ENCODE results near the gene ZNF750. TPM values are rescaled to one million over a fixed set of nuclear protein-coding genes. Genes with fewer than 3 reads are reported as not detected.

Gene ZNF750
- total RNA-seq, 1 experiment from 2014 or later = not detected

DNA sequence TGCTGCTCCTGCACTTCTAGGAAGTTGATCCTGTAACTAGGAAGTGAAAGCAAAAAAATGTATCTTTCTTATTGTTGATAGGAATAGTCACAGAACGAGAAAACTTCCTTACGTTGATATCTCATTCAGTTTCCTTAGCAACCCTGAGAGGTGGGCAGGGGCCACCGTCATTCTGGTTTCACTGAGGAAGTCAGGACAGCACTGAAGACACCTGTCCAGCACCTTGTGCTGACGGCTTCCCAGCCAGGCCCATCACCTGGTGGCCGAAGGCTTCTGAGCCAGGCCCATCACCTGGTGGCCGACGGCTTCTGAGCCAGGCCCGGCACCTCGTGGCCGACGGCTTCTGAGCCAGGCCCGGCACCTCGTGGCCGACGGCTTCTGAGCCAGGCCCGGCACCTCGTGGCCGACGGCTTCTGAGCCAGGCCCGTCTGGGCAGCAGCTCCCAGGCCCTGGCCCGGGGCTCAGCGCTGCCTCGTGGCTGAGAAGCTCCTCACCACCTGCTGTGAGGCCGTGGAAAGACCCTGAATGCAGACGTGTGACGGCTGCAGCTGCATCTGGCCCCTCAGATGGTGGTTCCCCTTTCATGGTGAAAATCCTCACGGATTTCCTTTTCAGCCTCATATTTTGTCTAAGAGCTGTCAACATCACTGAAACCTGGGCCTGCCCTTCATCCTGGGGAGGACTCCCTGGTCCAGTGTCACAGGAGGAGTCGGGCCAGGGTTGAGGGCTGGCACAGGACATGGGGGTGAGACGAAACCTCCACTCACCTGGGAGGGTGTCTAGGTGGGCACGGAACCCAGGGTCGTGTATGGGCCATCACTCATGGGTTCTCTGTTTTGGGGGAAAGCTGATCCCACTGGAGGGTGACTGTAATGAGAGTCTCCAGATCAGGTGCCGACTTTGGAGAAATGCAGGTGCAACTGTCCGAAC, 33.0 kb upstream of the ZNF750 start:
- no peak for DNase-seq (ENCODE audit: low read depth)

DNA sequence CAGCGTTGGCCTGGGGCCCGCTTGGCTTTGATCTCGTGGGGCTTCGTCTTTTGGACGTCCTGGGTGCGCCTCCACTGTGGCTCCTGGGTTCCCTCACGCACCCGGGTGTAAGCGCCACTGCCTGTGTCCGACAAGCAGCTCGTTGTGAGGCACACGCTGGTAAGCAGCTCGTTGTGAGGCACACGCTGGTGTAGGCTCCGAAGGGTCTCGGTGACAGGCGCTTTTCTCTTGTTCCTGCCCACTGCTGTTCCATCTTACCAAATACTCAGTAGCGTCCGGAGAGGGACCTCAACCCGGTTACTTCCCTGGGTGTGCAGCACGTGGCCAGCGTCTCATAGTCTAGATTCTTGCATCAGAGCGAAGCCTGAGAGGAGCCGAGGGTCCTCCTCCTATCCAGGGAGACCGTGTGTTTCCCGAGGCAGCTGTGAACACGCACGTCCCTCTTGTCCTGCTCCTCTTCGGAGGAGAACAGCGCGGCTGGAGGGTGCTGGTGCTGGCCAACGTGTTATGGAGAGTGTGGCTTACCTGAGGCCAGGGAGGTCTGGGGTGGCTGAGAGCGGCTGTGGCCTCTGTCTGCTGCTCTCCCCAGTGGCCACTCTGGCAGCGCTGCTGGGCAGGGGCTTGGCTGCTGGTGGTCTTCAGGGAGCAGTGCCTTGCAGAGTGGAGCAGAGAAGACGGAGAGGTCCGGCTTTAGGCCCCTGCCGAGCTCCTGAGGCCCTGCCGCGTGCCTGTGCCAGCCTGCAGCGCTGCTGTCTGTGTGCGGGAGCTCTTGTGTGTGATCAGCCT, 32.1 kb upstream of the ZNF750 start:
- no peak for DNase-seq (ENCODE audit: low read depth)

DNA sequence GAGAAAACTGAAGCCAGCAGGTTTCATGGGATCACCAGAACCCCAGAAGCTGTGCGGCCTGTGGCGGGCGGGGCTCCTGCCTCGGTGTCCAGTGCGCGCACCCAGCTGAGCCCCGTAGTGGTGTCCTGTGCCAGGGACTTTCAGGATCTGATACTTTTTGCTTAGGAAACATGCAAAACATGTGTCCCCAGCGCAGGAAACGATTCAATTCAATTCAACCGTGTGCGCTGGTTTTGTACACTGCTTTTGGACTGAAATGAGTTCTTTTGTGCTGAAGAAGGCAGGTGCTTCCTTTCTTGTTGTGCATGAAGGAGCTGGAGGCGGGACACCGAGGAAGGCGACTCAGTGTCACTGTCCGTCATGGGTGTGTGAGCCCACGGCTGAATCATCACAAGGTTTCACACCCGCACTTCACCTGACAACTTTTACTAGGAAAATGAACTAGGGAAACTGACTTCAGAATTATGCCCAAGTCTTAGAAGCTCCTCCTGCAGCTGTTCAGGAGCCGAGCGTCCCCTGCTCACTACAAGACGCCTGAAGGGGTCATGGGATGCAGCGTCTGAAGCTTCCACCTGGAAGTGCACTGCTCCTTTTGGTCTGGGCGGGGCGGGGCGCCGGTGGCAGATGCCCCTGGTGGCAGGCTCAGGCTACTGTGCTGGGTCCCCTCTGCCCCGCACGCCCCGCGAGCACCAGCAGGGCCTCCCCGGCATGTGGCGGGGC, 31.4 kb upstream of the ZNF750 start:
- DNase-seq (ENCODE audit: low read depth) = no peak

DNA sequence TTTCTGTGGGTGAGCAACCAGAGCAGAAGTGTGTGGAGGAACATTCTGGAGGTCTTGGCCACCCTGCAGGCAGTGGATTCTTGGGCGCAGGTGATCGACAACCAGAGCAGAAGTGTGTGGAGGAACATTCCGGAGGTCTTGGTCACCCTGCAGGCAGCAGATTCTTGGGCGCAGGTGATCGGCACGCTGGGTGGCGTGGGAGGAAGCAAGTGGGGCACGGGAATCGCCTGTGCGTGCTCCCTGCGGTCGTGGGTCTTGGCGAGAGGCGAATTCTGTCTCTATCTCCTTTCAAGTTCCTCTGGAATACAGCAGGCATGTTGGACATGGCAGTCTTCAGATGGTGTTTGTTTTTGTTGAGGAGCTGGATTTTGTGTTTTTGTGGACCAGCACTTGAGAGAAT, 30.7 kb upstream of the ZNF750 start:
- no peak for DNase-seq (ENCODE audit: low read depth)

DNA sequence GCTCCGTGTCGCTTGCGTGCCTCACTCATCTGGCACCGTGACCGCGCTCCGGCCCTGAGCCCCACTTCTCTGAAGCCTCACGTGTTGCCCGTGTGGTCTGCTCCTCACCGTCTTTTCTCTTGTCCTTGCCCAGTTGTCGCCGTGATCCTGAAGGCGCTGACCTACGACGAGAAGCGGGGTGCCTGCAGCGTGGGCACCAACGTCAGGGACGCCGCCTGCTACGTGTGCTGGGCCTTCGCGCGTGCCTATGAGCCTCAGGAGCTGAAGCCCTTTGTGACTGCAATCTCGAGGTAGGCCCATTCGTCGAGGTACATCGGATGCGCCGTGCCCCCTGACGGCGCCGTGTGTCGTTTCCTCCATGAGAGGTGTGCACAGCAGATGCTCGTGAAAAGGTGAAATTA, 30.3 kb upstream of the ZNF750 start:
- DNase-seq (ENCODE audit: low read depth) = no peak

DNA sequence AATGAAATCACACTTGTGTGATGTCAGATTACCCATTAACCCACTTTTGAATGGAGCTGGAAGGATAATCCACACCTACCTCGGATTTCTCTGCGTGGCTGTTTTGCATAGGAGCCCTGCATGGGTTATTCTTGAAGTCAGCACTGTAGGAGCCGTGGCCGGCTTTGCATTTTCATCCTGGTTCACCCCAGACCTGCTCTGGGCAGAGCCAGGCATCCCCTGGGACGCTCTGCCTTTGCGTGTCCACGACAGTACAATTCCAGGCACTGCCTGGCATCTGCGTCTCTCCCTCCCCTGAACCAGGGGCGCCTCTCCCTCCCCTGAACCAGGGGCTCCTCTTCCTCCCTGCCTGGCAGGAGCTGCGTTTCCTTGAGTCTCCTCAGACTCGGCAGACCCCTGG, 29.7 kb upstream of the ZNF750 start:
- no peak for DNase-seq (ENCODE audit: low read depth)

DNA sequence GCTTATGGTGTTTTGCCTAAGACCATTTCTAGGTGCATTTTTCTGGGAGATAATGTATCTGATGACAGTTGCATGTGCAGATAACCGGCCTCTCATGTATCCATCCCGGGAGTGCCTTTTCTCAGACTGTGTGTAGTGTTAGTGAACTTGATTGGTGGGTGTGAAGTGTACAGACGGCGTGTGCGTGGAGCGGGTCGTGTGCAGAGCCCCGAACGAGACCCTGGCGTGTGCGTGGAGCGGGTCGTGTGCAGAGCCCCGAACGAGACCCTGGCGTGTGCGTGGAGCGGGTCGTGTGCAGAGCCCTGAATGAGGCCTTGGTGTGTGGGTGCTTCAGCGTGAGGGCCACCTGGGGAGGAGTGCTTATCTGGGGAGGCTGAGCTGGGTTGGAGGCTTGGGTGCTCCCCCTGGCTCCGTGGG, 28.9 kb upstream of the ZNF750 start:
- DNase-seq (ENCODE audit: low read depth) = no peak

DNA sequence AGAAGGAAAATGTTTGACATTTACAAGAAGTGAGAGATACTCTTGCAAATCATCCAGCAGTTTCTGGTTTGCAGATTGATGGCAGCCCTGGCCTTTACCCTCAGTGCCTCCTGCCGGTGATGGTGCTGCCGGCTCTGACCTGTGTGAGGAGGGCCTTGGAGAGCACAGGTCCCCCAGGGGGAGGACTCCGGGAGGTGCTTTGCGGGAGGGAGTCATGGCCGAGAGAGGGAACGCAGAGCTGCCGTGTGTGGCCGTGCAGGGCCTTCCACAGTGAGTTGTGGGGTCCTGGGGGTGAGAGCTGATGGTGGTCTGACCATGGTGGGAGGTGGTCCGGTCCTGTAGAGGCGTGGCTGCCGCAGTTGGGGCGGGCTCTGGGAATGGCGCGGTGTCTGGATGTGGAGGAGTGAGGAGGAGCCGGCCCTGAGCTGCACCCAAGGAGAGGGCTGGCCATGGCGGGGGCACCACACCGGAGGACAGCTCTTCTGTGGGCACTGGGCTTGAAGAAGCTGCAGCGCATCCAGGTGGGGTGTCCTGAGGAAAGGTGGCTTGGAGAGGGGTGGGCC, 28.0 kb upstream of the ZNF750 start:
- no peak for DNase-seq (ENCODE audit: low read depth)

DNA sequence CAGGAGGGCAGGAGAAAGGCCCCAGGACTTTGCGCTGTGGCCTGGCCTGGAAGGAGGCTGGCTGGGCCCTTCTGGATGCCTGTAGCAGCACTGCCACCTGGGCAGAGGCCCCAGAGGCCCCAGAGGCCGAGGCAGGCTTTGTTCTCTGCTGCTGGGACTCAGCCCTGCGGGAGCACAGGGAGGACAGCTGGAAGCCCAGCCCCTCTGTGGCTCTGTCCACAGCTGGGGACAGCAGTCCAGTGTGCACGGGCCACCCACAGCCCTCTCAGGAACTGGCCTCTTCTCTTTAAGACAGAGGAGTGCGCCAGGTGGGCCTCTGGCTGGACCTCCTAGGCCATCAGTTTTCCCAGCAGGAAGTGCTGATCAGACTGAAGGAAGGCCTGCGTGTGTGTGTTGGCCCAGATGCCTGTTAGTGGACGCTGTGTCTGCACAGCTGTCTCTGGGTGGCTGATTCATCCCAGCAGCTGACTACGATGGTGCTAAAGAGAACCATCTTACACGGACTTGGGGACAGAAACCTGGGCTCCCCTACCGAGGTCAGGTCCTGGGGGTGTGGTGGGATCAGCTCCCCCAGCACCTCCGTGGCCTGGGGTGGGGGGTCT, 26.9 kb upstream of the ZNF750 start:
- DNase-seq (ENCODE audit: low read depth) = peak; percentile 18

DNA sequence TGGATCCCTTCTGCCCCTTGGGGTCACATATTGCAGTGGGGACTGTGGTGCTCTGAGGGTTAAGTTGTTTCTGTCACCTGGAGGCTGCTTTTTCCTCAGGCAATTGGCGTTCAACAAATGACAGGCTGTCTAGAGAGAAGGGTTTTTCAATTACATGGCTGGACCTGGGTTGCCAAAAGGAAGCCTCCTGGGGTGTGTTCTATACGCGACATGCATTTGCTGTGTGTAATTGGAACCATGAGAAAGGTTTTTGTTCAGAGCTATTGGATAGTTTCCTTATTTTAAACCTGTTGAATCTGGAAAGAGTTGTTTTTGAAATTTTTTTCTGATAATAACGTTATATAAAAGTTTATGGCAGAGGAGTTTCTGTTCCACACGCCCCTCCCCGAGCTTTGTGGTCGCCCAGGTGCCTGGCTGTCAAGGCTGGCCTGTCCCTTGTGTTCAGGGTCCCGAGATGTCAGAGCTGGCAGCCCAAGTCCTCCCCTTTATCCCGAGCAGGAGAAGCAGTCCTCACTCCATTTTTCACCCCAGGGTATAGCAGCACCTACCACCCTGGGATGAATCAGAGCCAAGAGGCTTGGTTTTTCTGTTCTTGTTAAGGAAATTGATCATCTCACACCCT, 26.1 kb upstream of the ZNF750 start:
- no peak for DNase-seq (ENCODE audit: low read depth)

DNA sequence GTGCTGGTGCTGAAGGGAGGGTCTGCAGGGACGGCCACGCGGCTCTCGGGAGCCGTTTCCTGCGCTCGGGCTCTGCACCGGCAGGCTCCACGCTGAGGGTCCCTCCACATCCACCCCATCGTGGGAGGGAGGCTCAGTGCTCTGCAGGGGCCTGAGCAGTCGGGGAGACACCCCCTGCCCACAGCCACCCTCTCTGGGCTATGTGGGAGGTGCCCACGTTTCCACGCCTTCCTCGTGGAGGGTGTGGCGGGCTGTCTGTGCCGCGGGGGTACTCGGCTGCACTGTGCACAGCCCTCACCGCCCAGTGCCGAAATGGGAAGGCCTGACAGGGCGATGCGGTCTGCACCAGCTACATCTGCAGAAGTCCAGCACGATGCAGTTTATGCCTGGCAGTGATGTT, 25.5 kb upstream of the ZNF750 start:
- no peak for DNase-seq (ENCODE audit: low read depth)

DNA sequence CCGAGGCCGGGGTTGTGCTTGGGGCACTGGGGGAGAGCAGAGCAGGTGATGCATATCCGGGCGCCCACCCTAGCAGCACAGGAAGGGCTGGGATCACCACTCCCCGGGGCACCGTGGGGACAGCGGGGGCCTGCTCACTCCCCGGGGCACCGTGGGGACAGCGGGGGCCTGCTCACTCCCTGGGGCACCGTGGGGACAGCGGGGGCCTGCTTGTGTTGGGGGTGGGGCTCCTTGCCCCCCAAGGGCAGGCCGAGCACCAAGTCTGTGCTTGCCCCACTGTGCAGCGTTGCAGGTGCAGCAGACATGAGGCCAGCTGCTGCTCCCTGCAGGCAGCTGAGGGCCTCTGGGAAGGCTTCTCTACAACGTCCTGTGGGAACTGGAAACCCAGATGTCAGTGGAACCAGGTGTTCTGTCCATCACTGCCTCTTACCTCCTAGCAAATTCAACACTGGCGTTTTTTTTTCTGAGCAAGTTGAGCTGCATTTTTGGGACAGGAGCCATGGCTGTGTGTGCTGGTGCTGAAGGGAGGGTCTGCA, 25.0 kb upstream of the ZNF750 start:
- no peak for DNase-seq (ENCODE audit: low read depth)

DNA sequence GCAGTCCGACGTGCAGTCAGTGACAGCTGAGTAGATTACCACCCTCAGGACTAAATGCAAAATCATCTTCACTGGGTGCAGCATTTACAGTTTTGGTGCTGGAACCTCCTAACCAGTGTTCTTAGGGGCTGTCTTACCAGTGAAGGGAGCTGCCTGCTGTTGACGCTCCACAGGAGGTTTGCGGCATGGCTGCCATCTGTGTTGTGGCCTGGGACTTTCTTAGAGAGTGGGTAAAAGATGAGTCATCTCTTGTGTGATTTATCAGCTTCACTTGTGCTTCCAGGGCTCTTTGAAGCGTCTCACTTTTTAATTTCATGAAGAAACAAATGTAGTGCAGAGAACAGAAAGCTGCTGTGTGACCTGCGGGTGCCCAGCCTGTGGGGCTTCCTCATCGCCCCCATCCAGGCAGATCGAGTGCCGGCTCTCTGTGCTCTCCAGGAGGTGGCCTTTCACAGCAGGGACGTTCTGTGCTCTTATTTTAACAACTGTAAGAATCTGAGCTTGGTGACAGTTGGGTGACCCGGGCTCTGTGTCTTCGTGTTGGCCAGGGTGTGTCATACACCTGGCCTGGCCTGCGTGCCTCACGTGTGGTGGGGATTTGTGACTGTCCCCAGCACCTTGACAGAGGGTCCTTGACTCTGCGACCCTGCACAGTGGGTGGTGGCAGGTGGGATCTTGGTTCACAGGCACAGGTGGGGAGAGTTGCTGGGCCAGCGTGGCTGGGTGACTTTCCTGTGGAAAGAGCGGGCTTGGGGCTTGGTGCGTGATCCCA, 24.3 kb upstream of the ZNF750 start:
- peak; percentile 82 for DNase-seq (ENCODE audit: low read depth)

DNA sequence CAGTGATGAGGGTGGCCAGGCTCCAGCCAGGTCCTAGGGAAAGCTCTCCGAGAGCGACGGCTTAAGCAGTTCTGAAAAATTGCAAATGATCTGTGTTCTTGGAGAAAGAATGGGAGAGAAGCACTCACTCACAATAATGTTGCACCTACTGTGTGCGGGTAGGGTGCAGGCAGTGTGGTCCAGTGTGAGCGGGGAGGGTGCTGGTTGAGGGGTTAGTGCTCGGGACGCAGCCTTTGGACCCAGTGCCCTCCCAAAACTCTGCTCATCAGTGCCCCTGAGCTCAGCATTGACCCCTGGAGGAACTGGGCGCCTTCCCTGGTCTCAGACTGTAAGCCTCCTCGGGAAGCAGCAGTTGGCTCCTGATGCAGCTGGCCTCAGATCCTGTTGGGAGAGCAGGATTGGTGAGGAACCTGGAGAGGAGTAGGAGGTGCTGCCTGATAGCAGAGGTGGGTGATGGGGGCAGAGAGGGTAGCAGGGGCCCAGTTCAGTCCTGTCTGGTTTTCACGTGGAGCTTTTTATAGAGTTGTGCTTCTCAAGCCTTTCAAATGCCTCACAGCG, 23.6 kb upstream of the ZNF750 start:
- no peak for DNase-seq (ENCODE audit: low read depth)

DNA sequence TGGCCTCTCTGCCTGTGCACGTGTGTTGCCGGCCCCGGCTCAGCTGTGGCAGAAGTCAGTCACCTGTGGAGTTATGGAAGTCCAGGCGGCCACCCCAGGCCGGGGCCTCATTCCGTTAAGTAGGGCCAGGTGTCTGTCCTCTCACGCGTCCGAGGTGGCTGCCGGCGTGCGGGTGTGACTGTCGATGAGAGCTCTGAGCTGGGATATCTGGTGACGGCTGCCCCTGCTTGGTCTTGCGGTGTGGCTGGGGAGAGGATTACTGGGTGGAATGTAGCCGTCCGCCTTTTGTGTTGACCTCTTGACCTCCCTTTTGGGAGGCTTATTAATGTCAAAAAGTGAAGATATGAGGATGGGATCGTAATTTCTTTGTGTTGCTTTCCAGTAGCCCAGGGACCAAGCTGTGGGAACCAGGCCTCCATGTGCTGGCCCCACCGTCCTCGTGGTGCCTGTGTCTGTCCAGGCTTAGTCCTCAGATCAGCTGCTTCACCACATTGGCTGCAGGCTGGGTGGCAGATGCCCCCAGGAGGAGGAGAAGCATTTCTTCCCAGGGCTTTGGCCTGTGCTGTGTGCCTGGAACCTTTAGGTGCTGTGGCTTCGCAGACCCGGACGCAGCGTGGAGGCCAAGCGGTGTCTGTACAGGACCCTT, 23.0 kb upstream of the ZNF750 start:
- no peak for DNase-seq (ENCODE audit: low read depth)

DNA sequence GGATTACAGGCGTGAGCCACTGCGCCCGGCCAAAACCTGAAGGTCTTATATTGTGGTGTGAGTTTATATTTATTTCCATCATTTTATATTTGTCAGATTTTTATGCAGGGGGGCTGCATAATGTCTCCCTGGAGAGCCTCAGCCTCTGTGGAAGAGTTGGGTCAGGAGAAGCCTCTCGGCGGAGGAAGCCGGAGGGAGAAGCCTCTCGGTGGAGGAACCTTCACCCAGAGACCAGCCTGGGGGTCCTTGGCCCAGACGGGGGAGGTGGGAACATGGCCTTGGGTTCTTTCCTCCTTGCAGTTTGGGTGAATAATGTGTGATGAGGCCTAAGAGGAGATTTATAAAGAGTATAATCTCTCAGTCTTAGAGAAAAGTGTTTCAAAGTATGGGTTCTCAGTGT, 22.4 kb upstream of the ZNF750 start:
- no peak for DNase-seq (ENCODE audit: low read depth)

DNA sequence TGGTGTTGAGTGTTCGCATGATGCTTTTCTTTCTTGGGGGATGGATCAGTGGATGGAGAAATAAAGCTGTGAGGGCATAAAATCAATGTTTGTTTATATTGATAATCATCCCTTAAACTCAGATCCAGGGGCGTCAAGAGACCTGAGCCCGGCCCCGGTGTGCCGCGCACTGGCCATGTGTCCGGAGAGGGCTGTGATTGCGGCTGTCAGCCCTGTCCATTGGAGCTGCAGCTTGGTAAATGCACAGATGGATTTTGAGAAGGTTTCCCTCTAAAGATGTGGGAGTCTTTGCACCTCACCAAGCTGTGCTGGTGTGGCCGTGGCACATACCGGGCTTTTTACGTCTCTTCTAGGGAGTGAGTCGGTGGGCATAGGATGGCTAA, 21.6 kb upstream of the ZNF750 start:
- no peak for DNase-seq (ENCODE audit: low read depth)

DNA sequence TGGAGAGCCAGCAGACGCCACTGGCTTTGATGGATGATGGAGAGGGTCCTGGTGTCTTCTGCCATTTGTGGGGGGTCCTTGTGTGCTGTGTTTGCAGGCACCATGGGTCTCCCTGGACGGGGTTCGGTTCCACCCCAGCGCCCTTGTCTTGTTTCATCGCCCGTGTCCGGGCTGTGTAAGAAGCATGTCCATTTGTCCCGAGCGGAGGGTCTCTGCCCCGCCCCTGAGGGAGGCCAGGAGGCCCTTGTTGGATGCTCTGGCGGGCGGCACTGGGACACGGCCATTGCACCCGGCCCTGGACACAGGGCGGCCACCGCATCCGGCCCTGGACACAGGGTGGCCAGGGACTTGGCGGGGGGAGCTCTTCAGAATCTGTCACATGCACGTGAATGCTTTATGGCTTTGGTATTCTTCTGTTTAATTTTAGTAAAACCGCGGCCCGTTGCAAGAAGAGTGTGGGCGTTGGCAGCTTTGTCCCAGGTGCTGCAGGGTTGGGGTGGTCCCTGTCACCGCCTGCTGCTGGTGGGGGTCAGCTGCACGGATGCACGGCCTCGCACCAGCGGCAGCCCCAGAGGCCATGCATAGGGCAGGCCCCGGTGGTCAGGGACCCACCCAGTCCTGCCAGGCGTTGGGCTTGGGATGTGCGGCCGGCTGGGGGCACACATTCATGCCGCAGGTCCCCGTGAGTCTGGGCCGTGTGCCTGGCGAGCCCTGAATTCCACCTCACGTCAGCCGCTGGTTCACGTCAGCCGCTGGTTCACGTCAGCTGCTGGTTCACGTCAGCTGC, 21.0 kb upstream of the ZNF750 start:
- no peak for DNase-seq (ENCODE audit: low read depth)
